ENCODE data around the gene MLF1.

Gene MLF1

GRCh38 chr3:158590223-158590622 is 19.2 kb downstream of the MLF1 start:
- DNase-seq: no peak

DNA sequence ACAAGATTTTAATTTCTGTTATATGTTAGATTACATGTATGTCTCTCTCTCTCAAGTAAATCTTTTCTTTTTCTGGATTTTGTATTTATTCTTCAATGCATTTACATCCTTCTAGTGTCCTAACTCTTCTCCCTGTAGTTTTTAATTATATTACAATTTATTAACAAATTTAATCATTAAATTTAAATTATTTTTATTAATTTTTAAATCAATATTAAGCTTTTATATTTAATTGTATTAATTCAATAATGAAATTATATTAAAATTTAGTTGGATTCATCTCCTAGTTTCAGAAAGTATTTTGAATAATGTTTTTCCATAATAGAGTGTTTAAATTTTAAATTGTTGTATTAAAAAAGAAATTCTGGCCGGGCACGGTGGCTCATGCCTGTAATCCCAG is 29.8 kb downstream of the MLF1 start:
- no peak for DNase-seq

- DNase-seq: no peak
Measured at GRCh38 chr3:158602227-158602626, 31.2 kb downstream of the MLF1 start.

- DNase-seq: no peak
Measured at GRCh38 chr3:158617982-158618875, 47.2 kb downstream of the MLF1 start.

GRCh38 chr3:158625881-158626280 is 54.9 kb downstream of the MLF1 start:
- no peak for DNase-seq

GRCh38 chr3:158631981-158632380 is 61.0 kb downstream of the MLF1 start:
- DNase-seq: no peak

GRCh38 chr3:158640646-158641045 is 69.7 kb downstream of the MLF1 start:
- DNase-seq: no peak

- DNase-seq: peak; percentile 41
Measured at GRCh38 chr3:158642005-158642404, 71.0 kb downstream of the MLF1 start.

GRCh38 chr3:158642474-158643210 is 71.6 kb downstream of the MLF1 start:
- DNase-seq: no peak

DNA sequence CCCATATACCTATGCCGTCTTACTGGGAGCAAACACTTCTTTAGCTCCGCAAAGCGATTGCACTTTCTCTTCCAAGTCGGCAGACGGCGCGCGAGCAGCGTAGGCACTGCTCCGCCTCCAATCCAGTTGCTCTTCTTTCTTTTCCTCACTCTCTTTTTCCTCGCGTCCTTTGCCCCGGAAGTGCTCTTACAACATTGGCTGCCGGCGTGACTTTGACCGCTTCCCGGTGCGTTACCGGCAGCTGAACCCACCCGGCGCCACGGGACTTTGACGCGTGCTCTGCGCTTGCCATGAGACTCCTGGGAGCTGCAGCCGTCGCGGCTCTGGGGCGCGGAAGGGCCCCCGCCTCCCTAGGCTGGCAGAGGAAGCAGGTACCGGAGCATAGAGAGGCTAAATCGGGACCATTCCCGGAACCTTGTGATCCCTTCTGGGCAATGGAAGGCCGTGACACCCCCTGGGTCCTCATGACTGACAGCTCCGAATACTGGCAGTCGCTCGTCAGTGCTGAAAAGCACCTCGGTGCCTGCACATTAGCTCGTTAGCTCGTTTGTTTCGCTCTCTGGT is 73.4 kb downstream of the MLF1 start, which contains the start of gene GFM1:
GFM1 (plus strand) TSS at position 183 of the 564 bp plus-strand sequence; CDS start at position 291, 108 bp downstream.
- DNase-seq: peak; percentile 93

GRCh38 chr3:158649791-158650190 is 78.8 kb downstream of the MLF1 start:
- no peak for DNase-seq

- no peak for DNase-seq
Measured at GRCh38 chr3:158651192-158651591, 80.2 kb downstream of the MLF1 start.

GRCh38 chr3:158652463-158652862 is 81.5 kb downstream of the MLF1 start:
- DNase-seq: no peak
